ENCODE data around the gene ZNF768.
"Not testable (repeated sequence)": the region's sequence is repeated elsewhere in the genome, so short reads cannot be mapped to it uniquely, and the experiment has no call there.

The ZNF768 gene

GRCh38 chr16:30540916-30541464, 14.6 kb upstream of the ZNF768 start:
- not testable (repeated sequence) for H3K36me3 Mint-ChIP-seq, H3K27ac Mint-ChIP-seq, H3K4me3 Mint-ChIP-seq

GRCh38 chr16:30539986-30540526, 13.7 kb upstream of the ZNF768 start:
- H3K9me3 Mint-ChIP-seq, H3K4me3 Mint-ChIP-seq, H3K27me3 Mint-ChIP-seq, H3K36me3 Mint-ChIP-seq, H3K27ac Mint-ChIP-seq: not testable (repeated sequence)
- H3K4me1 Mint-ChIP-seq = peaks cover 14% of the 10 kb centered on the region

More at GRCh38 chr16:30540916-30541464, 14.6 kb upstream of the ZNF768 start:
- H3K4me1 Mint-ChIP-seq, H3K27me3 Mint-ChIP-seq, H3K9me3 Mint-ChIP-seq: not testable (repeated sequence)

- Mint-ChIP-seq H3K9me3 (no peaks in the 10 kb centered on the region), H3K27me3 (no peaks in the 10 kb centered on the region), H3K4me3 (no peak overlapping the region), H3K27ac (no peak overlapping the region), H3K4me1 (peaks cover 17% of the 10 kb centered on the region), H3K36me3 (no peaks in the 10 kb centered on the region)
These were observed 12.9 kb upstream of the ZNF768 start for GRCh38 chr16:30539000-30539964.

GRCh38 chr16:30536391-30537024, 10.1 kb upstream of the ZNF768 start:
- peaks cover 22% of the 10 kb centered on the region for H3K4me1 Mint-ChIP-seq
- not testable (repeated sequence) for H3K9me3 Mint-ChIP-seq

GRCh38 chr16:30535777-30536190, 9.4 kb upstream of the ZNF768 start:
- H3K27ac Mint-ChIP-seq = peak overlapping the region; percentile 98
- no peaks in the 10 kb centered on the region for H3K27me3 Mint-ChIP-seq
- no peaks in the 10 kb centered on the region for H3K9me3 Mint-ChIP-seq
- H3K4me1 Mint-ChIP-seq = peaks cover 26% of the 10 kb centered on the region
- H3K36me3 Mint-ChIP-seq = no peaks in the 10 kb centered on the region
- H3K4me3 Mint-ChIP-seq = peak overlapping the region; percentile 98

More at GRCh38 chr16:30536391-30537024, 10.1 kb upstream of the ZNF768 start:
- H3K36me3 Mint-ChIP-seq, H3K27me3 Mint-ChIP-seq: not testable (repeated sequence)
- Mint-ChIP-seq H3K27ac (peak overlapping the region; percentile 98), H3K4me3 (peak overlapping the region; percentile 98)

- Mint-ChIP-seq H3K36me3 (no peaks in the 10 kb centered on the region), H3K4me3 (peak overlapping the region; percentile 98), H3K27ac (peak overlapping the region; percentile 98), H3K27me3 (no peaks in the 10 kb centered on the region), H3K9me3 (no peaks in the 10 kb centered on the region), H3K4me1 (peaks cover 31% of the 10 kb centered on the region)
These were observed 8.9 kb upstream of the ZNF768 start for GRCh38 chr16:30535106-30535776.

GRCh38 chr16:30534368-30535105, 8.2 kb upstream of the ZNF768 start, which contains the start of gene ZNF747:
Gene ZNF747, minus strand, starts transcription at chr16:30534858. Its CDS starts 179 bp downstream, at chr16:30534679.
- peaks cover 37% of the 10 kb centered on the region for H3K4me1 Mint-ChIP-seq
- H3K27ac Mint-ChIP-seq = peak within 1 kb of the TSS; percentile 98
- H3K4me3 Mint-ChIP-seq = peak within 1 kb of the TSS; percentile 98
- H3K36me3 Mint-ChIP-seq = no peaks in the 10 kb centered on the region
- H3K9me3 Mint-ChIP-seq = no peaks in the 10 kb centered on the region
- no peaks in the 10 kb centered on the region for H3K27me3 Mint-ChIP-seq

- H3K4me3 Mint-ChIP-seq = peak overlapping the region; percentile 98
- no peaks in the 10 kb centered on the region for H3K36me3 Mint-ChIP-seq
- H3K9me3 Mint-ChIP-seq = no peaks in the 10 kb centered on the region
- H3K27ac Mint-ChIP-seq = peak overlapping the region; percentile 94
- no peaks in the 10 kb centered on the region for H3K27me3 Mint-ChIP-seq
- peaks cover 42% of the 10 kb centered on the region for H3K4me1 Mint-ChIP-seq
These were observed 7.5 kb upstream of the ZNF768 start for GRCh38 chr16:30533748-30534367.

- Mint-ChIP-seq H3K4me3 (peak overlapping the region; percentile 71), H3K36me3 (no peaks in the 10 kb centered on the region), H3K27me3 (no peaks in the 10 kb centered on the region), H3K9me3 (no peaks in the 10 kb centered on the region), H3K27ac (peak overlapping the region; percentile 94), H3K4me1 (peaks cover 44% of the 10 kb centered on the region)
These were observed 6.8 kb upstream of the ZNF768 start for GRCh38 chr16:30533146-30533522.

- Mint-ChIP-seq H3K9me3 (no peaks in the 10 kb centered on the region), H3K27ac (no peak overlapping the region), H3K36me3 (no peaks in the 10 kb centered on the region), H3K27me3 (no peaks in the 10 kb centered on the region), H3K4me3 (peak overlapping the region; percentile 71), H3K4me1 (peaks cover 51% of the 10 kb centered on the region)
These were observed 6.1 kb upstream of the ZNF768 start for GRCh38 chr16:30532285-30533145.

- no peaks in the 10 kb centered on the region for H3K36me3 Mint-ChIP-seq
- peak overlapping the region; percentile 11 for H3K4me3 Mint-ChIP-seq
- H3K9me3 Mint-ChIP-seq = no peaks in the 10 kb centered on the region
- H3K4me1 Mint-ChIP-seq = peaks cover 45% of the 10 kb centered on the region
- H3K27me3 Mint-ChIP-seq = no peaks in the 10 kb centered on the region
- peak overlapping the region; percentile 76 for H3K27ac Mint-ChIP-seq
These were observed 4.0 kb upstream of the ZNF768 start for GRCh38 chr16:30530163-30531037.

GRCh38 chr16:30528799-30529457, 2.6 kb upstream of the ZNF768 start:
- peak overlapping the region; percentile 17 for H3K27ac Mint-ChIP-seq
- H3K36me3 Mint-ChIP-seq = no peaks in the 10 kb centered on the region
- no peaks in the 10 kb centered on the region for H3K9me3 Mint-ChIP-seq
- peaks cover 39% of the 10 kb centered on the region for H3K4me1 Mint-ChIP-seq
- H3K4me3 Mint-ChIP-seq = no peak overlapping the region
- H3K27me3 Mint-ChIP-seq = no peaks in the 10 kb centered on the region
